ENCODE measurements around the gene ADGRD2.

Gene ADGRD2

GRCh38 chr9:124479371-124479770 lies 29.1 kb downstream of the ADGRD2 start:
- no peak for DNase-seq

- DNase-seq = no peak
These were observed 29.8 kb downstream of the ADGRD2 start for GRCh38 chr9:124479947-124480620.

- no peak for DNase-seq
These were observed 30.4 kb downstream of the ADGRD2 start for GRCh38 chr9:124480621-124480981.

- no peak for DNase-seq
These were observed 30.9 kb downstream of the ADGRD2 start for GRCh38 chr9:124481115-124481514.

GRCh38 chr9:124482431-124483031 lies 32.3 kb downstream of the ADGRD2 start:
- no peak for DNase-seq

- DNase-seq = no peak
These were observed 33.2 kb downstream of the ADGRD2 start for GRCh38 chr9:124483481-124483880.

GRCh38 chr9:124485201-124485600 lies 35.0 kb downstream of the ADGRD2 start:
- DNase-seq = no peak

GRCh38 chr9:124485936-124486335 lies 35.7 kb downstream of the ADGRD2 start:
- no peak for DNase-seq

GRCh38 chr9:124486778-124487259 lies 36.6 kb downstream of the ADGRD2 start:
- no peak for DNase-seq

GRCh38 chr9:124487260-124488182 lies 37.3 kb downstream of the ADGRD2 start:
- DNase-seq = no peak

GRCh38 chr9:124488641-124489210 lies 38.5 kb downstream of the ADGRD2 start:
- no peak for DNase-seq

GRCh38 chr9:124489222-124489621 lies 39.0 kb downstream of the ADGRD2 start:
- no peak for DNase-seq

- DNase-seq = no peak
These were observed 39.8 kb downstream of the ADGRD2 start for GRCh38 chr9:124490004-124490403.

GRCh38 chr9:124491049-124491975 lies 41.1 kb downstream of the ADGRD2 start:
- no peak for DNase-seq

- DNase-seq = no peak
These were observed 42.6 kb downstream of the ADGRD2 start for GRCh38 chr9:124492818-124493217.

- DNase-seq = no peak
These were observed 43.0 kb downstream of the ADGRD2 start for GRCh38 chr9:124493218-124493617.

- DNase-seq = no peak
These were observed 43.7 kb downstream of the ADGRD2 start for GRCh38 chr9:124493794-124494479.

GRCh38 chr9:124495126-124496074 lies 45.1 kb downstream of the ADGRD2 start:
- no peak for DNase-seq

GRCh38 chr9:124496075-124496449 lies 45.8 kb downstream of the ADGRD2 start:
- no peak for DNase-seq
